Keratinocyte (primary cell): Measurements from ENCODE around the gene DBNL. TPM values are rescaled to one million over a fixed set of nuclear protein-coding genes. Genes with fewer than 3 reads are reported as not detected.

ENCODE experiments used
- DNase-seq: peaks from one replicate; pipeline ENCODE4 v3.0.0-alpha.2; 2011; ENCODE audit warnings: low read depth, missing footprints, low spot score
- FAIRE-seq: peaks from 2 replicates; lab custom pipeline; 2011; peaks lifted over from hg19 to GRCh38; lab: Jason Lieb, UNC
- H2AFZ ChIP-seq: 2 replicates; pipeline ENCODE4 v1.6.0; 2012; ENCODE audit warnings: low read length, control low read depth, inconsistent platforms; ENCODE audit not compliant: control insufficient read depth
- H3K27ac ChIP-seq: 2 replicates; pipeline ENCODE4 v1.5.1; 2011; ENCODE audit warnings: low read length; ENCODE audit not compliant: control insufficient read depth, insufficient read depth
- H3K27me3 ChIP-seq: 3 replicates; pipeline ENCODE4 v1.6.0; 2011; ENCODE audit warnings: low read length; ENCODE audit not compliant: control insufficient read depth, insufficient read depth; ENCODE audit errors: extremely low read depth
- H3K36me3 ChIP-seq, 2 experiments: 2 replicates in 1 of 2; 3 replicates in 1 of 2; pipeline ENCODE4 v1.5.1; 2011; ENCODE audit warnings: low read length in 2 of 2, mild to moderate bottlenecking in 1 of 2; ENCODE audit not compliant: control insufficient read depth in 2 of 2, insufficient read depth in 2 of 2; ENCODE audit errors: extremely low read depth in 1 of 2
- H3K4me1 ChIP-seq: 3 replicates; pipeline ENCODE4 v1.5.1; 2011; ENCODE audit warnings: low read length; ENCODE audit not compliant: control insufficient read depth, insufficient read depth; ENCODE audit errors: extremely low read depth
- H3K4me2 ChIP-seq: 3 replicates; pipeline ENCODE4 v1.6.0; 2011; ENCODE audit warnings: low read depth, low read length; ENCODE audit not compliant: control insufficient read depth, insufficient read depth; ENCODE audit errors: extremely low read depth
- H3K4me3 ChIP-seq, 3 experiments: fragments of 200-600 bp in 1 of 3; sonication (generic) in 1 of 3; 2 replicates in 2 of 3; 3 replicates in 1 of 3; pipeline ENCODE4 v1.5.1; 2011 to 2016; ENCODE audit warnings: low read length in 3 of 3, mild to moderate bottlenecking in 3 of 3, control low read depth in 2 of 3, inconsistent platforms in 1 of 3, low read depth in 1 of 3, mixed read lengths in 1 of 3, mixed run types in 1 of 3, moderate library complexity in 1 of 3; ENCODE audit not compliant: control insufficient read depth in 2 of 3, insufficient read depth in 2 of 3; ENCODE audit errors: extremely low read depth in 1 of 3
- H3K79me2 ChIP-seq: 2 replicates; pipeline ENCODE4 v1.6.0; 2012; ENCODE audit warnings: low read length; ENCODE audit not compliant: control insufficient read depth, insufficient read depth
- H3K9ac ChIP-seq: 3 replicates; pipeline ENCODE4 v1.6.0; 2011; ENCODE audit warnings: low read length; ENCODE audit not compliant: control insufficient read depth, insufficient read depth; ENCODE audit errors: extremely low read depth
- H3K9me1 ChIP-seq: 3 replicates; pipeline ENCODE4 v1.6.0; 2011; ENCODE audit warnings: low read length; ENCODE audit not compliant: control insufficient read depth, insufficient read depth; ENCODE audit errors: extremely low read depth
- H3K9me3 ChIP-seq: 2 replicates; pipeline ENCODE4 v1.5.1; 2012; ENCODE audit warnings: low read depth, low read length; ENCODE audit not compliant: control insufficient read depth
- H4K20me1 ChIP-seq: 3 replicates; pipeline ENCODE4 v1.6.0; 2011; ENCODE audit warnings: low read length; ENCODE audit not compliant: control insufficient read depth, insufficient read depth; ENCODE audit errors: extremely low read depth
- EZH2 ChIP-seq: IDR thresholded peaks from one replicate; pipeline ENCODE4 v1.6.1; 2012; ENCODE audit warnings: inconsistent platforms, mild to moderate bottlenecking, low read length, moderate library complexity
- dilution Hi-C: fragments of 300-500 bp; cut with MboI; formaldehyde crosslinking; loops from one replicate; pipeline ENCODE4 v1.7.0; 2020; ENCODE audit warnings: low sequenced_read_pairs; ENCODE audit not compliant: extremely low pct_ligation_motif_present
- polyA plus RNA-seq, 5 experiments: library from polyadenylated mRNA; depleted of rRNA in 3 of 5; stranded (reverse) in 3 of 5; stranded (forward) in 1 of 5; unstranded in 1 of 5; fragments of >200 nt; gene quantifications; 1 replicate in 1 of 5; 2 replicates in 3 of 5; 3 replicates in 1 of 5; pipeline versions ENCODE4 v1.2.1 to v1.2.3, GENCODE V29; 2011 to 2012; ENCODE audit warnings: missing spikeins in 2 of 5, low read depth in 1 of 5, low replicate concordance in 1 of 5
- TF ChIP-seq, protein P1 (sequence below), 3 experiments: IDR thresholded peaks in 1 of 3; conservative IDR thresholded peaks in 1 of 3; optimal IDR thresholded peaks in 1 of 3; 2 replicates in 2 of 3; 3 replicates in 1 of 3; pipeline versions ENCODE3 to v1.5.1; 2011; ENCODE audit warnings: low read length in 3 of 3, mild to moderate bottlenecking in 3 of 3, moderate library complexity in 2 of 3, control low read depth in 1 of 3, inconsistent platforms in 1 of 3; ENCODE audit not compliant: insufficient read depth in 2 of 3; ENCODE audit errors: extremely low read depth in 1 of 3

Gene DBNL
- polyA plus RNA-seq, 1 donor (not counting 4 experiments of a cell fraction or from before 2014, with no cell fraction given) = 76.1 TPM

DNA sequence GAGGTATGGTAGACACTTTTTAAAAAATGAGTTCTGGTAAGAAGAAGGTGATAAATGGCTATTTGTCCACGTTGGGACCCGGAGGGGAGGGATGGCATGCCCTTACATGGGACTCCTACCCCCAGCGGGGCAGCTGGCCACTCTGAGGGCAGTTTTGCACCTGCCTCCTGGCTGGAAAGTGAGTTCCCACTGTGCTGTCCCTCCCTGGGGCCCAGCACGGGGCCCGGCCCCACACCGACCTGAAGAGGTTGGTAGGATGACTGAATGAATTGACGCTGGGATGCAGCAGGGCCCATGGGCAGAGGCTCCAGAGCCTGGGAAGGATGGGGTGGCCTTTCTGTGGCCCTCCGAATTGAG is 59.0 kb downstream of the DBNL start:
- FAIRE-seq (no peak), DNase-seq (no peak)
- peaks cover 11% of the 10 kb centered on the region for H3K27me3 ChIP-seq
- peaks cover 25% of the 10 kb centered on the region for H3K4me1 ChIP-seq
- H2AFZ ChIP-seq = no peak overlapping the region
- no peaks in the 10 kb centered on the region for H3K9me1 ChIP-seq
- dilution Hi-C loops = no loop called here
- no peaks in the 10 kb centered on the region for H4K20me1 ChIP-seq
- no peaks in the 10 kb centered on the region for H3K9me3 ChIP-seq
- H3K79me2 ChIP-seq = no peaks in the 10 kb centered on the region
- H3K36me3 ChIP-seq = no peaks in the 10 kb centered on the region
- H3K9ac ChIP-seq = no peak overlapping the region
- no peak overlapping the region for H3K4me2 ChIP-seq
- TF ChIP-seq, protein P1, sequence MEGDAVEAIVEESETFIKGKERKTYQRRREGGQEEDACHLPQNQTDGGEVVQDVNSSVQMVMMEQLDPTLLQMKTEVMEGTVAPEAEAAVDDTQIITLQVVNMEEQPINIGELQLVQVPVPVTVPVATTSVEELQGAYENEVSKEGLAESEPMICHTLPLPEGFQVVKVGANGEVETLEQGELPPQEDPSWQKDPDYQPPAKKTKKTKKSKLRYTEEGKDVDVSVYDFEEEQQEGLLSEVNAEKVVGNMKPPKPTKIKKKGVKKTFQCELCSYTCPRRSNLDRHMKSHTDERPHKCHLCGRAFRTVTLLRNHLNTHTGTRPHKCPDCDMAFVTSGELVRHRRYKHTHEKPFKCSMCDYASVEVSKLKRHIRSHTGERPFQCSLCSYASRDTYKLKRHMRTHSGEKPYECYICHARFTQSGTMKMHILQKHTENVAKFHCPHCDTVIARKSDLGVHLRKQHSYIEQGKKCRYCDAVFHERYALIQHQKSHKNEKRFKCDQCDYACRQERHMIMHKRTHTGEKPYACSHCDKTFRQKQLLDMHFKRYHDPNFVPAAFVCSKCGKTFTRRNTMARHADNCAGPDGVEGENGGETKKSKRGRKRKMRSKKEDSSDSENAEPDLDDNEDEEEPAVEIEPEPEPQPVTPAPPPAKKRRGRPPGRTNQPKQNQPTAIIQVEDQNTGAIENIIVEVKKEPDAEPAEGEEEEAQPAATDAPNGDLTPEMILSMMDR (optimal IDR thresholded peaks at IDR 0.05 in 1 of 3, IDR thresholded peaks at IDR 0.05 in 1 of 3, conservative IDR thresholded peaks at IDR 0.05 in 1 of 3; ENCODE audit: extremely low read depth in 1 of 3, insufficient read depth in 2 of 3, low read length in 3 of 3) = no peak
- TF ChIP-seq EZH2 = no peak
- H3K4me3 ChIP-seq = no peak overlapping the region
- no peak overlapping the region for H3K27ac ChIP-seq

DNA sequence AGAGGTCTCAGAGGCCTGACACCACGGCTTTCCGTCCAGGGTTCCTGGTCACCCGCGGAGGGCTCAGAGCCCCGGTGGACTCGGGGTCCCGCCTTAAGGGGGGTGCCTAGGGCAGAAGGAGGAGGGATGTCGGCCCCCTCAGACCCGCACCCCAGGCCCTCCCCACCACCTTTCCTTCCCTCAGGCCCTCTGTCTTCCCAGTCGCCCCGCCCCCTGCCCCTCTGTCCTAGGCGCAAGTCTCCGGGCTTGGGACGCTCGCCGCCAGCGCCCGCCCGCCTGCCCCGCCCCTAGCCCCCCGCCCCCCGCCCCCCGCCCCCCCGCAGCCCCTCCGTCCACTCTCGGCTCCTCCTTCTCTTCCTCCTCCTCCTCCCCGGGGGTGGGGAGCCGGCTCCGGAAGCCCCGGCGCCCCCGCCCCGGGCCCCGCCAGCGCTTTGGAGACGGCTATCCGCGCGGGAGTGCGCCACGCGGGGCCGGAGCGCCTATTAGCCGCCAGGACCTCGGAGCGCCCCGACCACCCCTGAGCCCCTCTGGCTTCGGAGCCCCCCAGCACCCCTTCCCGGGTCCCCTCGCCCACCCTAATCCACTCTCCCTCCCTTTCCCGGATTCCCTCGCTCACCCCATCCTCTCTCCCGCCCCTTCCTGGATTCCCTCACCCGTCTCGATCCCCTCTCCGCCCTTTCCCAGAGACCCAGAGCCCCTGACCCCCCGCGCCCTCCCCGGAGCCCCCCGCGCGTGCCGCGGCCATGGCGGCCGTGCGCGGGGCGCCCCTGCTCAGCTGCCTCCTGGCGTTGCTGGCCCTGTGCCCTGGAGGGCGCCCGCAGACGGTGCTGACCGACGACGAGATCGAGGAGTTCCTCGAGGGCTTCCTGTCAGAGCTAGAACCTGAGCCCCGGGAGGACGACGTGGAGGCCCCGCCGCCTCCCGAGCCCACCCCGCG is 59.7 kb downstream of the DBNL start, which contains the start of gene AEBP1:
AEBP1 (plus strand) TSS at position 423 of the 937 bp plus-strand sequence; CDS start at position 744, 321 bp downstream.
- DNase-seq (no peak), FAIRE-seq (no peak)
- Histone ChIP-seq H2AFZ (no peak within 1 kb of the TSS), H3K4me1 (peaks cover 25% of the 10 kb centered on the region), H3K27me3 (peaks cover 11% of the 10 kb centered on the region), H3K9me3 (no peaks in the 10 kb centered on the region), H3K4me2 (no peak within 1 kb of the TSS), H3K4me3 (no peak within 1 kb of the TSS), H3K9ac (no peak within 1 kb of the TSS), H3K9me1 (no peaks in the 10 kb centered on the region), H4K20me1 (no peaks in the 10 kb centered on the region), H3K27ac (no peak within 1 kb of the TSS), H3K36me3 (no peaks in the 10 kb centered on the region), H3K79me2 (no peaks in the 10 kb centered on the region)
- dilution Hi-C loops = no loop called here
- TF ChIP-seq EZH2 = no peak
- TF ChIP-seq, protein P1 (optimal IDR thresholded peaks at IDR 0.05 in 1 of 3, IDR thresholded peaks at IDR 0.05 in 1 of 3, conservative IDR thresholded peaks at IDR 0.05 in 1 of 3; ENCODE audit: extremely low read depth in 1 of 3, insufficient read depth in 2 of 3, low read length in 3 of 3) = no peak
